Measurements from ENCODE around the gene TMEM132D.

DNA sequence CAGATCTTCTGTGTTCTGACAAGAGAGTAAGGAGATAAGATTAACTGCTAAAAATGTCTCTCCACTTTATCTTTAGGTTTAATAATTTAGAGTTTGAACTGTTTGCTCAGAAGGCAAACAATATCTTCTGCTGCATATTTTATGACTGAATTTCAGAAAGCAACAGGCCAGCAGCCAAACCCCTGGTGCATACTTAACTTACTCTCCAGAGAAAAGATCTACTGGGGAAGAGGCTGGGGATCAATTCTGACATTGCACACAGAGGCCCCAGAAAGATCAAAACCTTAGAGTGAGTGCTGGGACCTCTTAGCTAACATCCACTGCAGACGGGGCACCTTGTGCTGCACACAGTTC is 518.2 kb downstream of the TMEM132D start:
- TF ChIP-seq POLR2AphosphoS5 (IDR thresholded peaks at IDR 0.05; ENCODE audit: low read depth, low read length): no peak
- TF ChIP-seq POLR2A (IDR thresholded peaks at IDR 0.05; ENCODE audit: low read depth, low read length): no peak

Measured in GM12892 (cell line).